ENCODE data around the gene C6orf15.
"Not testable (repeated sequence)": the region's sequence is repeated elsewhere in the genome, so short reads cannot be mapped to it uniquely, and the experiment has no call there.

The C6orf15 gene

DNA sequence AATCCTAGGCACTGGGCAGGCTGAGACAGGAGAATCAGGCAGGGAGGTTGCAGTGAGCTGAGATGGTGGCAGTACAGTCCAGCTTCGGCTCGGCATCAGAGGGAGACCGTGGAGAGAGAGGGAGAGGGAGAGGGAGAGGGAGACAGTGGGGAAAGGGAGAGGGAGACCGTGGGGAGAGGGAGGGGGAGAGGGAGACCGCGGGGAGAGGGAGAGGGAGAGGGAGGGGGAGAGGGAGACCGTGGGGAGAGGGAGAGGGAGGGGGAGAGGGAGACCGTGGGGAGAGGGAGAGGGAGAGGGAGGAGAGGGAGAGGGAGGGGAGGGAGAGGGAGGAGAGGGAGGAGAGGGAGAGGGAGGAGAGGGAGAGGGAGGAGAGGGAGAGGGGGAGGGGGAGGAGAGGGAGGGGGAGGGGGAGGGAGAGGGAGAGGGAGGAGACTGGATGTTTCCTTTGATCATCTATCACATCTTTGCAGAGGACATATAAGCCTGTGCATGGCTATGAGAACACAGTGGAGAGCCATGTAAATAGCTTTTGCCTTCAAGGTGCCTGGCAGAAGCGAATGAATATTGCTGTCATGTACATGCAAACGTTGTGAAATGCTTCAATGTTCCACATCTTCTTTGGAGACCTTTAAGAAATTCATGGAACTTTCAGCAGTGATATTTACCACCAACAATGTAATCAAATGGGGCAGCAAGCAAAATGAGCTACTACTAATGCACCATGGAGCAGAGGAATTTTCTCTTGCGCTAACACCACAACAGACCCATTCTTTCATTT, 44.3 kb downstream of the C6orf15 start:
- not testable (repeated sequence) for DNase-seq

DNA sequence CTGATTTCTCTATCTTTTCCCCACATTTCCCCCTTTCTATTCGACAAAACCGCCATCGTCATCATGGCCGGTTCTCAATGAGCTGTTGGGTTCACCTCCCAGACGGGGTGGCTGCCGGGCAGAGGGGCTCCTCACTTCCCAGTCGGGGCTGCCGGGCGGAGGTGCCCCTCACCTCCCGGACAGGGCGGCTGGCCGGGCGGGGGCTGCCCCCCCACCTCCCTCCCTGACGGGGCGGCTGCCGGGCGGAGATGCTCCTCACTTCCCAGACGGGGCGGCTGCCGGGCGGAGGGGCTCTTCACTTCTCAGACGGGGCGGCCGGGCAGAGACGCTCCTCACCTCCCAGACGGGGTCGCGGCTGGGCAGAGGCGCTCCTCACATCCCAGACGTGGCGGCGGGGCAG, 45.3 kb downstream of the C6orf15 start:
- DNase-seq, result not testable (repeated sequence)

- DNase-seq, result no peak
Measured at GRCh38 chr6:31065556-31065955, 46.8 kb downstream of the C6orf15 start.

- no peak for DNase-seq
Measured at GRCh38 chr6:31063906-31064435, 48.4 kb downstream of the C6orf15 start.
